Mammary epithelial cell (primary cell): ENCODE results near the gene MED31.

Experiments used
- EZH2 ChIP-seq: IDR thresholded peaks from 2 replicates; pipeline ENCODE4 v1.6.1; 2012; ENCODE audit warnings: low read length, inconsistent platforms, borderline replicate concordance
- TF ChIP-seq, protein P1 (sequence below), 2 donors: IDR thresholded peaks in 1 of 2; conservative IDR thresholded peaks in 1 of 2; 2 replicates each; pipeline ENCODE4 v1.5.1; 2011 to 2012; ENCODE audit warnings: inconsistent platforms in 2 of 2, low read length in 2 of 2, mild to moderate bottlenecking in 2 of 2, control low read depth in 1 of 2, low read depth in 1 of 2; ENCODE audit not compliant: insufficient read depth in 1 of 2; ENCODE audit errors: extremely low read depth in 1 of 2

DNA sequence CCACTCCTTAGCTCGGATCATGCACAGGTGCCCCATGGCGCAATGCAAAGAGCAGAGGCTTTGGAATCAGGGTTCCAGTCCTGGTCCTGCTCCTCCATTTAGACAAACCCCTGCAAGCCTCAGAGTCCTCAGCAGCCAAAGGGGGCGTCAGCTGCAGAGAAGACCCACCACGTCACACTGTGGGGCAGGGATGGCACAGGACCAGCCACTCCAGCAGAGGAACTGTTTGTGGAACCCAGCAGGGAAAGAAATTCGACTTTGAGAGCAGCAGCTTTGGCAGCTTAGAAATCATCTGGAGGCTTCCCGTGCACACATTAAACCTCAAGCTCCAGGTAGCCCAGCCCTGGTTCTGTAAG lies 25.4 kb upstream of the MED31 start:
- no peak for TF ChIP-seq EZH2
- TF ChIP-seq, protein P1, sequence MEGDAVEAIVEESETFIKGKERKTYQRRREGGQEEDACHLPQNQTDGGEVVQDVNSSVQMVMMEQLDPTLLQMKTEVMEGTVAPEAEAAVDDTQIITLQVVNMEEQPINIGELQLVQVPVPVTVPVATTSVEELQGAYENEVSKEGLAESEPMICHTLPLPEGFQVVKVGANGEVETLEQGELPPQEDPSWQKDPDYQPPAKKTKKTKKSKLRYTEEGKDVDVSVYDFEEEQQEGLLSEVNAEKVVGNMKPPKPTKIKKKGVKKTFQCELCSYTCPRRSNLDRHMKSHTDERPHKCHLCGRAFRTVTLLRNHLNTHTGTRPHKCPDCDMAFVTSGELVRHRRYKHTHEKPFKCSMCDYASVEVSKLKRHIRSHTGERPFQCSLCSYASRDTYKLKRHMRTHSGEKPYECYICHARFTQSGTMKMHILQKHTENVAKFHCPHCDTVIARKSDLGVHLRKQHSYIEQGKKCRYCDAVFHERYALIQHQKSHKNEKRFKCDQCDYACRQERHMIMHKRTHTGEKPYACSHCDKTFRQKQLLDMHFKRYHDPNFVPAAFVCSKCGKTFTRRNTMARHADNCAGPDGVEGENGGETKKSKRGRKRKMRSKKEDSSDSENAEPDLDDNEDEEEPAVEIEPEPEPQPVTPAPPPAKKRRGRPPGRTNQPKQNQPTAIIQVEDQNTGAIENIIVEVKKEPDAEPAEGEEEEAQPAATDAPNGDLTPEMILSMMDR (conservative IDR thresholded peaks at IDR 0.05 in 1 of 2, IDR thresholded peaks at IDR 0.05 in 1 of 2; ENCODE audit: extremely low read depth in 1 of 2, insufficient read depth in 1 of 2, low read depth in 1 of 2, low read length in 2 of 2), result no peak
